ENCODE data around the gene ZNF79. TPM values are rescaled to one million over a fixed set of nuclear protein-coding genes. Genes with fewer than 3 reads are reported as not detected.
A peak's percentile ranks its signal among the peaks of the same experiment; 100 is the strongest.
"Not testable (repeated sequence)": the region's sequence is repeated elsewhere in the genome, so short reads cannot be mapped to it uniquely, and the experiment has no call there.

The ZNF79 gene
- total RNA-seq, 1 experiment from 2014 or later: 11.5 TPM

DNA sequence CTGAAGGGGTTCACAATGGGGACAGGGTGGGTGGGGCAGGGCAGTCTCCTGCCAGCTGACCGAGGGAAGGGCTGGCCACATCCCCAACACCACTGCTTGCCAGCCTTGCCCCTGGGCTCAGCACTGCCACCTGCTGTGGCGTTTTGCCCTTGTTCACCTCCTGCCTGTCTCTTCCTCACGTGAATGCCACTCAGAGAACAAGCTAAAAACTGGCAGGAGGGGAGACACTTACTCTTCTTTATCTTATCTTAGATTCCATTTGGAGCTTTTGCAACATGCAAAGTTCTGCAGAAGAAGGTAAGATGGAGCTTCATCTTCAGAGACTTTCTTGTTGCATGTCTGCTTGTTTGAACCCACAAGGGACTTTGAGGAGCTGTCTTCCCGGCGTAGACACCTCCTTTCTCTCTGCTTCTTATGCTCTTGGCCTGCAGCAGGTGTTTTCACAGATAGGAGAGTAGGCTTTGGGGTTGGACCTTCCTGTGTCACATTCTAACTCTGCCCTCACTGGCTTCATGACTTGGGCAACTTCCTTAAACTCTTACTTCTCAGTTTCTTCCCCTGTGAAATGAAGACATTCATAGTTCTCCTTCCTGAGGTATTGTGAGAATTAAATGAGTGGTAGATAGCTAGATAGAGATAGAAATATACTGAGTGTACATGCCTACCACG lies 31.3 kb downstream of the ZNF79 start:
- peak; percentile 55 for DNase-seq (ENCODE audit: low spot score)

DNA sequence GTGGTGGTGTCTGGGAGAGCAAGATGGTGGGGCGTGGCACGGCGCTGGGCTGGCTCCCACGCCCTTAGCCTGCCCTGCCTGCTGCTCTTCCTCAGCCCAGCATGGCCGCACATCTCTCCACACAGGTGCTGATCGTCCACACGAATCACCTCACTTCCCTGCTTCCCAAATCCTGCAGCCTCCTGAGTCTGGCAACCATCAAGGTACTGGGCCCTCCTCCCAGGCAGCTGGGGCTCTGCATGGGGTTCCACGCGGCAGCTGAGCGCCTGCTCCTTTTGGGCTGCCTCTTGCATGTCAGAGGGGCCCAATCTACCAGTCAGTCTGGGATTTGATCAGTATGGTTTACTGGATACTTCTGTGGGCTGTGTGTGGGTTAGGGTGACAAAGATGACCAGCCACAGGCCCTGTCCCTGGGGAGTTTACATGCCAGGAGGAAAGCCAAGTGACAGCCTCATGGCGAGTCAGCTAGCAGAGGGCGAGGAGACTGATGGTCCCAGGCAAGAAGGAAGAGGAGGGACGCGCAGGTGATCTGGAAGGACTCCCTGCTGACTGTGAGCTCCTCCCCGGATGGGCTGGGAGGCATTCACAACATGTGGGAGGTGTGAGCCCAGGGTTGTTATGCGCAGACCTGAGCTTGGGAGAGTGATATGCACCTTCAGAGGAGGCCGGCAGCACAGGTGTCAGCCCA lies 33.2 kb downstream of the ZNF79 start:
- DNase-seq (ENCODE audit: low spot score): no peak

DNA sequence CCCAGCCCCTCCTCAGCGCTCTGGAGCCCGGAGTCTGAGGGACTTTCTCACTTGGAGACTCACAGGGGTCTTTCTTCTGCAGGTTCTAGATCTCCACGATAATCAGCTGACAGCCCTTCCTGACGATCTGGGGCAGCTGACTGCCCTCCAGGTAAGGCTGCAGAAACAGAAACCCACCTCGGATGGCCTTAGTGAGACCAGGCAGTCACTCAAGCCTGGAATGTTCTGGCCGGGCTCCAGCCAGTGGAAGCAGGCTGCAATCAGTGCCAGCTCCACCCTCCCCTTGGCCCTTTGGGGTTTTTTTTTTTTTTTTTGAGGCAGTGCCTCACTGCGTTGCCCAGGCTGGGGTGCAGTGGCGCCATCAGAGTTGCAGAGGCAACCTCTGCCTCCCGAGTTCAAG lies 34.7 kb downstream of the ZNF79 start:
- no peak for DNase-seq (ENCODE audit: low spot score)

DNA sequence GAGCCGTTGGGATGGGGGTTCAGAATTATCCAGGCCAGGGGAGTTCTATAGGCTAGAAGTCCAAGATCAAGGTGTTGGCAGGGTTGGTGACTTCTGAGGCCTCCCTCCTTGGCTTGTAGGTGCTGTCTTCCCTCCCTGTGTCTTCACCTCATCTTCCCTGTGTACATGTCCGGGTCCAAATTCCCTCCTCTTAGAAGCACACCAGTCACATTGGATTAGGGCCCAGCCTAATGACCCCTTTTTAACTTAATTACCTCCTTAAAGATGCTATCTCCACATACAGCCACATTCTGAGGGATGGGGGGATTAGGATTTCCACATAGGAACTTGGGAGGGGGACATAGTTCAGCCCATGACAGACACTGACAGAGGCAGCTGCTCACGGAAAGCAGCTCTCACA lies 39.2 kb downstream of the ZNF79 start:
- no peak for DNase-seq (ENCODE audit: low spot score)

DNA sequence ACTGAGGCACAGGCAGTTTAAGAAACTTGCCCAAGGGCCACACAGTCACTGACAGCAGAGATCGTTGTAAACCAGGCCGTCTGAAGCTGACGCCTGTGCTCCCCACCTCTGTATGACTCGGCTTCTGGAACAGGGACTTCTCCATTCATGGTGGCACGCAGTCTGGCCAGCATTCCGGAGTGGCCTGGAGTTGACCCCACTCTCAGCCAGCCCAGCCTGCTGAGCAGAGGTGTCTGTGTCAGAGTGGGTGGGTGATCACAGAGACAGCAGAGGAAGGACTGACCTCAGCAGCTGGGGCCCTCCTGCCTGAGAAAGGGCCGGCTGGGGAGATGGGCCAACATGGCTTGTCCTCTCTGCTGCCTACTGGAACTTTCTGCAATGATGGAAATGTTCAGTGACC lies 39.7 kb downstream of the ZNF79 start:
- DNase-seq (ENCODE audit: low spot score): no peak

DNA sequence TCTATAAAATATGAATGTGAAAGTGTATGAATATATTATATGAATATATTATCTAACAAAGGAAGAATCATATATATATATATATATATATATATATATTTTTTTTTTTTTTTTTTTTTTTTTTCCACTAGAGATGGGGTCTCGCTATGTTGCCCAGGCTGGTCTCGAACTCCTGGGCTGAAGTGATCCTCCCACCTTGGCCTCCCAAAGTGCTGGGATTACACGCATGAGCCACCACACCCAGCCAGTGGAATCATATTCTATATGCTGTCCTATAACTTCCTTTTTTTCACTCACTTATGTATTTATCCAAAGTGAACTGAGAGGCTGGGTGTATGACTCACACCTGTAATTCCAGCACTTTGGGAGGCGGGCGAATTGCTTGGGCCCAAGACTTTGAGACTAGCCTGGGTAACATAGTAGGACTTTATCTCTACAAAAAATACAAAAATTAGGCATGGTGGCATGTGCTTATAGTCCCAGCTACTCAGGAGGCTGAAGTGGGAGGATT lies 42.3 kb downstream of the ZNF79 start:
- DNase-seq (ENCODE audit: low spot score): not testable (repeated sequence)

DNA sequence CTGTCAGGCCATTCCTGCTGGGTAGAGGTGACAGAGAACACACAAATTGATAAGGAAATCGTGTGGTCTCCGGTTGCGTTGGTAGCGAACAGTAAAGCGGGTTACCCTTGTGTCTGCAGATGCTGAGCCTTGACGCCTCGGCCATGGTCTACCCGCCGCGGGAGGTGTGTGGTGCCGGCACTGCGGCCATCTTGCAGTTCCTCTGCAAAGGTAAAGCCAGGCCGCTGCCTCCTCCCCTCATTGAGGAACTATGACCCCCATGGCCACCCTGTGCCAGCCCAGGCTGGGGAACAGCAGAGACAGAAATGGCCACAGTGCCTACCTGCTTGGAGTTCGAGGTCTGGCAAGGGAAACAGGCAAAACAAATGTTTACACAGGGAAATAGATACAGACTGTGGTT lies 43.4 kb downstream of the ZNF79 start:
- DNase-seq (ENCODE audit: low spot score): no peak

DNA sequence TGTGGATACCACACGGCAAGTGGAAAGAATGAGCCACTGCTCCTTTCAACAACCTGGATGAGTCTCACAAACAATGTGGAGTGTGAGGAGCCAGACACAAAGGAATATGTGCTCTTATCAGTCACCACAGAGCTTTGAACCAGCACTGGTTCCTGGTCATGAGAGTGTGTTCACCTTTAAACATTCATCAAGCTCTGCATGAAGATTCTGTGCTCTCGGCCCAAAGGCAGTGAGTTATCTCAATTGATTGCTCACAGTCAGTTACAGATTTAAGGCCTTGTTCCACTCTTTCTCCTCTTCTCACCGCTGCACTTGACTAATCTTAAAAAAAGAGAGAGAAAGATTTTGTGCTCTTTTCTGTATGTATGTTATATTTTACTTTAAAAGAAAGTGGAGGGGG lies 46.5 kb downstream of the ZNF79 start:
- DNase-seq (ENCODE audit: low spot score): no peak

DNA sequence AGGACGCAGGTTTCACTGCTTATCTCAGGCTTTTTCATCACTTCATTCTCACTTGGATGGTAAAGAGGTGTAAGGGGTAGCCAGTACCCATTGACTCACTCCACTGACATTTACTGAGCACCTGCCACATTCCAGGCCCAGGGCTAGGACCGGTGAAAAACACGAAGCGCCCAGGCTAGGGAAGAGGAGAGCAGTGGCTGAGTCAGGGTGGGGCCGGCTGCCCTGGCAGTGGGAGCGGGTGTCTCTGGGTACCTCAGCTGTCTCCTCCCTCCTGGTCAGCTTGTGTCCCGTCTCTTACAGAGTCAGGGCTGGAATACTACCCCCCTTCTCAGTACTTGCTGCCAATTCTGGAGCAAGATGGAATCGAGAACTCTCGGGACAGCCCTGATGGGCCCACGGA lies 49.3 kb downstream of the ZNF79 start:
- DNase-seq (ENCODE audit: low spot score): no peak

DNA sequence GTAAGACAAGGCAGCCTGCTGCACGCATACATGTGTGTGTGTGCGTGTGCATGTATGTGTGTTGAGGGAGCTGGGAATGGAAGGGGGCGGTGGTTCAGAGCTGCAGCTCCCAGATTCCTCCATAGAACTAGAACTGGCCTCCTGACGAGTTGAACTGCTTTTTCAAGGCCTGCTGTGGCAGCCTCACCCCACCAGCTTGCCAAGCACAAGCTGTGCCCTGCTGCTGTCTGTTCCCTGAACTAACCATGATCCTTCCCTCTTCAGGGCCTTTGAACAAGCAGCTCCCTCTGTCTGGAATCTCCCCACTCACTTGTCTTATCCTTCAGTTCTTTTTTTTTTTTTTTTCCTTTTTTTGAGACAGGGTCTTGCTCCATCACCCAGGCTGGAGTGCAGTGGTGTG lies 49.8 kb downstream of the ZNF79 start:
- DNase-seq (ENCODE audit: low spot score): no peak

DNA sequence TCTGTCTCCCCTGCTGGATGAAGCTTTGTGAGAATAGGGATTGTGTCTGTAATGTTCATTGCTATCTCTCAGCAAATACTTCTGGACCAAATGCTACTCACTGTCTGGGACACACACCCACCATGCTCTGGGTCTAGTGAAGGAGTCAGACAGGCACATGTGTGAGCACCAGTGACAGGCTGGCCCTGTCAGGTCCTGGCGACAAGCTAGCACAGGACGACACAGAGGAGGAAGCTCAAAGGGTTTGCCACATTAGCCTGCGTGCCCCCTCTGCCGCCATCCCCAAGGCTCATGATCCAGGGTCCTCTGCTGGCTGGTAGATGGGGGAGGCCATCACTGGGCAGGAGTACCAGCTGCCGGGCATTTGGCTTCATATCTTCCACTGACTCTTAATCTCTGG lies 50.4 kb downstream of the ZNF79 start:
- DNase-seq (ENCODE audit: low spot score): no peak

DNA sequence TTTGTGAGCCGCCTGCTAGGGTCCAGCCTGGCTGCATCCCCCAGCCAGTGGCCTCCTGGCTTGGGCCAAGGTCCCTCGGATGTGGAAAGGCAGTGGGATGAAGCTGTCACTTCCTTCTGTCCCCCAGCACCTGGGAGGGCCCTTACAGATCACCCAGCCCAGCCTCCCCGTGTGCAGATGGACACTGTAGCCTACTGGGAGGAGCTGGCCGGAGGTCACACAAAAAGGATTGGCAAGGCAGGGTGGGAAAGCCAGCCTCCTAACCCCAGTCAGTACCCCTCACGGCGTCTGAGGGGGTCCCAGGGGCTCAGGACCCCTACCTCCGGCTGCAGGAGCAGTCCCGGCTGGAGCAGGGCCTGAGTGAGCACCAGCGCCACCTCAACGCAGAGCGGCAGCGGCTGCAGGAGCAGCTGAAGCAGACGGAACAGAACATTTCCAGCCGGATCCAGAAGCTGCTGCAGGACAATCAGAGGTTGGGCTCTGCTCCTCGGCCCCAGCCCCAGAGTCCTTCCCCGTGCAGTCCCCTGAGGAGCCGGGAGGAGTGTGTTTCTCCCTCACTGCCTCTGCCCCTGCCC lies 55.4 kb downstream of the ZNF79 start:
- DNase-seq (ENCODE audit: low spot score): no peak

DNA sequence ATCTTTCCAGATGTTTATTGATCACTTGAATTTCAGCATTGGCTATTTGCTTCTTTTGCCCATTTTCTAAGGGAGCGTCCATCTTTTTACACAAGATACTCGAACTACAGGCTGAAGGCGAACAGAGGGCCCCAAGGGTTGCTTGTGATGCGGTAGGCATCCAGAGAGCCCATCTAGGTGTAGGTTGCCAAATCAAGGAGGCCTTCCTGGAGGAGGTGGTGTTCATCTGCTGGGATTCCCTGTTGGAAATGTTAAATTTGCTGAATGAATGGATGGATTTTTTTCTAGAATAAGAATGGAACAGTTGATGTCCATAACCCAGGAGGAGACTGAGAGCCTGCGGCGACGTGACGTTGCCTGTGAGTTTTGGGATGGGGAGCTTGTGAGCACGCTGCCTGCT lies 58.5 kb downstream of the ZNF79 start:
- DNase-seq (ENCODE audit: low spot score): no peak

DNA sequence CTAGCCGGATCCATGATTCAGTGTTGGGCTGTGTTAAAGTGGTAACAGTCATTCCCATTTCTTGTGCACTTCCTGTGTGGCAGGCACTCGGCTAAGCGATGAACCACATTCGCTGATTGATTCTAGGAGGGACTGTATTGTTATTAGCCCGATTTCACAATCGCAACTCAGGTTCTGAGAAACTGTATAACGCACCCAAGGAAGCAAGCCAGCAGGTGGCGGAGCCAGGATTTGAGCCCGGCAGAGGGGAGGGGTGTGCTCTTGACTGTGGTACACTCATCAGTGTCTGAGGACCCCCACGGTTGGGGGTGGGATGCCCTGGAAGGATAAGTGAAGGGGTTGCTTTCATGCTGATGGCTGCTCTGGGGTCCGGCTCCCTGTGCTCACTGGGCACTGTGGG lies 61.8 kb downstream of the ZNF79 start:
- DNase-seq (ENCODE audit: low spot score): no peak

DNA sequence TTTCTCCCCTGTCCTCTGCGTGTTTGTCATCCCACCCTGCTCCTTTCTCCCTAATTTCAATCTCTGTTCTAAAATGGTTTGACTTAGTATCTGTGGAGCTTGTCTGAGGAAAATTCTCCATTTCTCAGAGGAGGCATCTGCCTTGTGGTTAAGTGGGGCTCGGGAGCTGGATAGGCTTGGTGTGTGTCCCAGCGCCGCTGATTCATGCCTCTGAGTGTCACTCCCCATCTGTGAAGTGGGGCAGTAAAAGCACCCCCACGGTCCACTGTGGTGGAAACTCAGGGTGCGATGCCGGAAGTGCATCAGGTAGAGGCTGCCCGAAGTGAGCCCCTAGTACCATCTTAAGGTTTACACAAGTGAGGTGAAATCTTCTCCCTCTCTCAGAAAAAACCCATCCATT lies 64.8 kb downstream of the ZNF79 start:
- no peak for DNase-seq (ENCODE audit: low spot score)

DNA sequence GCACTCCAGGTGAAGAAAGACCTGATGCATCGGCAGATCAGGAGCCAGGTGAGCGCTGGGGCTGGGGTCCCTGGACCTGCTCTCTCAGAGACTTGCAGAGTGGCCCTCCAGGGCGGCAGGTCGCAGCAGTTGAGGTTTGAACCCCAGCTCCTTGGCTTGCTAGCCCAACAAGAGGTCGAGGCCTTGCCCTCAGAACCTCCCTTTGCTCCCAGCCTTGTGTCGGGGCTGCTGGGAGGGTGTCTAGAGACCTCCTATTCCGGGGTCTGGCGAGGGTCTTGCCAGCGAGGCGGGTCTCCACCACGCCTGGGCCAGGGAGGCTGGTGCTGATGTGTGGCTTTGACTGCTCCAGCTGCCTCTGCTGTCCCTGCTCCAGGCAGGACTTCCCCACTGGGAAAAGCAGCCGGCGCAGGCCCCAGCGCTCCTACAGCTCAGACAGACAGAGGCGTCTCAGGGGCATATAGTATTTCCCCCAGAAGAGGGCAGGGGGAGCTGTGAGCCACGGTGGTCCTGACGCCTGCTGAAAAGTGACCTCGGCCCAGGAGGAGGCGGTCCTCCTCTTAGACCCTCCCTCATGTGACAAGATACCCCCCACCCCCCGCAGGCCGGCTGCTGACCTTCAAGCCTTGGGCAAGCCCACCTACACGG lies 65.4 kb downstream of the ZNF79 start:
- no peak for DNase-seq (ENCODE audit: low spot score)

DNA sequence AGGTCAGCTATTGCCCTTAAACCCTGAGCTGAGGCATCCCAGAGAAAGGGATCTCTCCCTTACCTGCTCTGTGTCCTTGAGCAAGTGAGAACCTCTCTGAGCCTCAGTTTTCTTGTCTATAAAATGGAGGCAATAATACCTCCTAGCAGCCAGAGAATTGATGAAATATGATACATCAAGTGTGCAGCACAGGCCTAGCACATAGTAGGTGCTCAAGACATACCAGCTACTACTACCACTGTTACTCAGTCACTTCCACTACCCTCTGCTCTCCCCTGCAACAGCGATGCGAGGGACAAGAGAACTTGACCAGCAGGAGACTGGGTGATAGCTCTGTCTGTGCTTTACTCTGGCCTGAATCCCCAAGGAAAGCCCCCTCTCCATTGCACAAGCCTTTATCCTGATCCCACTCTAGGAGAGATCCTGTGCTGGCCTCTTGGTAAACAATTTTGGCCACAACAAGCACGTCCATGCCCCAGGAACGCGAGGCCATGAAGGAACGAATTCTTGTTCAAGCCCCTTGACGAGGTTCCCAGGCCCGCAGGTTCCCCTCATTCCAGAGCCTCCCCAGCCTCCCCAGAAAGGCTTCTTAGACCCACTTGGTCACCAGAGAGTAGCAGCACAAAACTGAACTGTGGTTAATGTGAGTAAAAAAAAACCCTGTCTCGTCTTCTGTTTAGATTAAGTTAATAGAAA lies 66.5 kb downstream of the ZNF79 start:
- DNase-seq (ENCODE audit: low spot score): no peak

DNA sequence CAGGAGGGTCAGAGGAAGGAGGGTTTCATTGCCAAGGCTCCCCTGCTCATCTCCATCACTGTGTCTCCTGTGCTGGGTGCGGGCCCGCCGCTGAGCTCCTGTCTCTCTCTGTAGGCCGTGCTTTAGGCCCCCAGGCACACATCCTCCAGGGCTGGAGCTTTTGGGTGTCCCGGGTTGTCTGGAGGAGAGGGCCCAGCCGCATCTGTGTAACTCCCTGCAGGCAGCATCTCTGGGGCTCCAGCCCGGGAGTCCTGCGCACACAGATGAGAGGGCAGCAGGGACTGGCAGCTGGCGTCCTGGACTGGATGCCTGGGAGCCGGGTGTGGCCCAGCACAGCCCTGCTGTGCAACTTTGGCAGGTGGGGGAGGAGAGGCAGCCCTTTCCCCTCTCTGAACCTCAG lies 67.3 kb downstream of the ZNF79 start:
- DNase-seq (ENCODE audit: low spot score): no peak

DNA sequence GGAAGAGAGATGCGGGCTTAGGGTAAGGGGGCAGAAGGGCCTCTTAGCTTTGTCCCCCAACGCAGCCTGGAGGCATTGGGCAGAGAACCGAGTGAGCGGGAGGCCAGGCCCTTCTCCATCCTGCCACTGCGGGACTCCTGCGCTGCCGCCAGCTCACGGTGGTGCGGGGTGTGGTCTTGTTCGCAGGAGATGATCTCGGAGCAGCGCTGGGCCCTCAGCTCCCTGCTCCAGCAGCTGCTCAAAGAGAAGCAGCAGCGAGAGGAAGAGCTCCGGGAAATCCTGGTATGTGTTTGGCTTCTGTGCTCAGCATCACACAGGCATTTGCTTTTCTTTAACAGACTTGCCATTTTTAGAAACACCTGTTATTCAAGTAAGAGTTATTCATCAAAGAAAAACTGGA lies 68.4 kb downstream of the ZNF79 start:
- DNase-seq (ENCODE audit: low spot score): no peak

DNA sequence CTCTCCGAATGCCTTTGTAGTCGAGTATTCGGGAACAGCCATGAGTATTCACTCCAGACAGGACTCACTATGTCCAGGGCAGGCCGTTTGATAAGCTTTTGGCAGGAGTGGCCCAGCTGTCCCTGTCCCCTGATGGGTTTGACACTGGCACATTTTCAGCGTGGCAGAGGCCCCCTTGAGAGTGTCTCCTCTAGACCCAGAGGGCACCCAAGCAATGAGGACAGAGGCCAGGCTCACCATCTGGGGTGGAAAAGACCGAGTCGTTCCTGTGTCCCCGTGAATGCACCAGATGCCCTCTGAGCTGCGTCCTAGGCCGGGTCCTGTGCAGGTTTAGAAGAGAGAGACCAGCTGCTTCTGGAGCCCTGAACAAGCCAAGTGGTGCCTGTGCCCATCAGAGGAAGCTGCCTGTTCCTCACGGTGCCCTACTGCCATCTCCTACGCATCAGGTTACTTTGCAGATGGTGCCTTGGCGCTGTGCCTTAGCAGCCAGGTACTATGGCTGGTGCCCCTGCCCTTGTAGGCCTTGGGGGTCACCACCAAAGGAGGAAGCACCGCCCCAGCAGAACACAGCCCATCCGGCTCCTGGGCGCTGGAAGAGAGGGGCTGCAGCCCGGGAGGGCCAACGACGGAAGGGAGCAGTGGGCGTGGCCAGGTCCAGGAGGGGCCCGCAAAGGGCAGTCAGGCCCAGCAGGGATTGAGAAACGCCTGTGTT lies 69.6 kb downstream of the ZNF79 start:
- DNase-seq (ENCODE audit: low spot score): no peak

DNA sequence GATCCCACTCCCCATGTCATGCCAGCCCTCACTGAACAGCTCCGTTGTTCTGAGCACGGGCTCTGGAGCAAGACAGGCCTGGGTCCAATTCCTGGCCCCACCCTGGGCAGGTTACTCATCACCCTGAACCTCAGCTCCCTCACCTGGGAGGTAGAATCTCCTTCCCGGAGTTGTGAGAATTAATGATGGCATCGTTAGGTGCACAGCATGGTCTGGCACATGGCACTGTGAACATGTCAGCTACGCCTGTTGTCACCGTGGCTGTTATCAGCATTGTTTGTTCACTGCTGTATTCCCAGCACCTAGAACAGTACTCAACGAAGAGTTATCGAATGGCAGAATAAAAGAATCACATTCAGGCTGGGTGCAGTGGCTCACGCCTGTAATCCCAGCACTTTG lies 70.1 kb downstream of the ZNF79 start:
- no peak for DNase-seq (ENCODE audit: low spot score)

All from A172 (cell line).